Activated T-helper 2 cell treated with anti-CD3 and anti-CD28 coated beads, Interferon-gamma antibody, Interleukin-2, Interleukin-4, amounts not matched to agents 10 μg/mL and 5 μg/mL and 100 μg/mL, durations not matched to agents 14 hours and 24 hours and 36 hours (primary cell): ENCODE results near the gene PRAMEF18. TPM values are rescaled to one million over a fixed set of nuclear protein-coding genes. Genes with fewer than 3 reads are reported as not detected.
"Not testable (repeated sequence)": the region's sequence is repeated elsewhere in the genome, so short reads cannot be mapped to it uniquely, and the experiment has no call there.

Experiments
- DNase-seq: peaks from one replicate; pipeline ENCODE4 v3.0.0; 2021; ENCODE audit warnings: low spot score
- H3K27ac Mint-ChIP-seq: one replicate; pipeline ENCODE4 v1.8.0; 2021; ENCODE audit warnings: mixed read lengths
- H3K27me3 Mint-ChIP-seq: one replicate; pipeline ENCODE4 v1.8.0; 2021; ENCODE audit warnings: low read depth, mixed read lengths
- H3K36me3 Mint-ChIP-seq: one replicate; pipeline ENCODE4 v1.8.0; 2021; ENCODE audit warnings: low read depth, mixed read lengths
- H3K4me1 Mint-ChIP-seq: one replicate; pipeline ENCODE4 v1.8.0; 2021; ENCODE audit warnings: low read depth, mixed read lengths
- H3K4me3 Mint-ChIP-seq: one replicate; pipeline ENCODE4 v1.8.0; 2021; ENCODE audit warnings: low read depth, mild to moderate bottlenecking, moderate library complexity, mixed read lengths
- H3K9me3 Mint-ChIP-seq: one replicate; pipeline ENCODE4 v1.8.0; 2021; ENCODE audit warnings: mixed read lengths
- intact Hi-C: fragments of 100-400 bp; cut with micrococcal nuclease; formaldehyde crosslinking; loops from one replicate; pipeline ENCODE4 v1.15.1; 2023
- total RNA-seq: library from RNA; stranded (reverse); gene quantifications from 2 replicates; pipeline ENCODE4 v1.2.3, GENCODE V29; 2022

The PRAMEF18 gene
- not detected in 2 replicates for total RNA-seq

- DNase-seq, result peak; percentile 2
- H3K27me3 Mint-ChIP-seq, intact Hi-C loops, H3K4me1 Mint-ChIP-seq, H3K36me3 Mint-ChIP-seq, H3K9me3 Mint-ChIP-seq, H3K4me3 Mint-ChIP-seq, H3K27ac Mint-ChIP-seq: not testable (repeated sequence)
These were observed at the start of gene PRAMEF18 for GRCh38 chr1:13225675-13226204. Gene PRAMEF18 (minus strand): TSS chr1:13226154. CDS start chr1:13226106, 48 bp downstream.

- DNase-seq, H3K4me3 Mint-ChIP-seq, H3K27ac Mint-ChIP-seq, H3K4me1 Mint-ChIP-seq, H3K9me3 Mint-ChIP-seq, H3K27me3 Mint-ChIP-seq, H3K36me3 Mint-ChIP-seq, intact Hi-C loops: not testable (repeated sequence)
These were observed 39.2 kb upstream of the PRAMEF18 start for GRCh38 chr1:13265124-13265523.

GRCh38 chr1:13253898-13254297, 27.9 kb upstream of the PRAMEF18 start, which contains the start of gene PRAMEF5:
Gene PRAMEF5 (plus strand): TSS chr1:13254198. CDS start chr1:13259269, 5,071 bp downstream.
- H3K27ac Mint-ChIP-seq, intact Hi-C loops, H3K27me3 Mint-ChIP-seq, H3K9me3 Mint-ChIP-seq, DNase-seq, H3K4me3 Mint-ChIP-seq, H3K36me3 Mint-ChIP-seq, H3K4me1 Mint-ChIP-seq: not testable (repeated sequence)

- H3K9me3 Mint-ChIP-seq, H3K4me1 Mint-ChIP-seq, H3K36me3 Mint-ChIP-seq, DNase-seq, H3K27ac Mint-ChIP-seq, H3K4me3 Mint-ChIP-seq, intact Hi-C loops, H3K27me3 Mint-ChIP-seq: not testable (repeated sequence)
These were observed 21.2 kb upstream of the PRAMEF18 start for GRCh38 chr1:13247122-13247521.

GRCh38 chr1:13246554-13246871, 20.6 kb upstream of the PRAMEF18 start:
- DNase-seq, intact Hi-C loops, H3K27me3 Mint-ChIP-seq, H3K4me1 Mint-ChIP-seq, H3K36me3 Mint-ChIP-seq, H3K4me3 Mint-ChIP-seq, H3K27ac Mint-ChIP-seq, H3K9me3 Mint-ChIP-seq: not testable (repeated sequence)

- H3K4me3 Mint-ChIP-seq, H3K27me3 Mint-ChIP-seq, H3K36me3 Mint-ChIP-seq, DNase-seq, intact Hi-C loops, H3K27ac Mint-ChIP-seq, H3K4me1 Mint-ChIP-seq, H3K9me3 Mint-ChIP-seq: not testable (repeated sequence)
These were observed 20.0 kb upstream of the PRAMEF18 start for GRCh38 chr1:13245841-13246553.

- intact Hi-C loops, H3K4me1 Mint-ChIP-seq, H3K9me3 Mint-ChIP-seq, H3K36me3 Mint-ChIP-seq, H3K4me3 Mint-ChIP-seq, DNase-seq, H3K27ac Mint-ChIP-seq, H3K27me3 Mint-ChIP-seq: not testable (repeated sequence)
These were observed 17.7 kb upstream of the PRAMEF18 start for GRCh38 chr1:13243536-13244263.

DNA sequence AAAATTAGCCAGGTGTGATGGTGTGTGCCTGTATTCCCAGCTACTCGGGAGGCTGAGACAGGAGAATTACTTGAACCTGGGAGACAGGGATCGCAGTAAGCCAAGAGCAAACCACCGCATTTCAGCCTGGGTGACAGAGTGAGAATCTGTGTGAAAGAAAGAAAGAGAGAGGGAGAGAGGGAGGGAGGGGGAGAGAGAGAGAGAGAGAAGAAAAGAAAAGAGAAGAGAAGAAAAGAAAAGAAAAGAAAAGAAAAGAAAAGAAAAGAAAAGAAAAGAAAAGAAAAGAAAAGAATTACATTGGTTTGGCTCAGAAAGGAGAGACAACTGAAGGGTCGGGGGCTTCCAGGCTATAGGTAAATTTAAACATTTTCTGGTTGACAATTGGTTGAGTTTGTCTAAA, 13.7 kb upstream of the PRAMEF18 start:
- DNase-seq, H3K36me3 Mint-ChIP-seq, H3K4me1 Mint-ChIP-seq, H3K9me3 Mint-ChIP-seq, intact Hi-C loops, H3K27me3 Mint-ChIP-seq, H3K4me3 Mint-ChIP-seq, H3K27ac Mint-ChIP-seq: not testable (repeated sequence)

DNA sequence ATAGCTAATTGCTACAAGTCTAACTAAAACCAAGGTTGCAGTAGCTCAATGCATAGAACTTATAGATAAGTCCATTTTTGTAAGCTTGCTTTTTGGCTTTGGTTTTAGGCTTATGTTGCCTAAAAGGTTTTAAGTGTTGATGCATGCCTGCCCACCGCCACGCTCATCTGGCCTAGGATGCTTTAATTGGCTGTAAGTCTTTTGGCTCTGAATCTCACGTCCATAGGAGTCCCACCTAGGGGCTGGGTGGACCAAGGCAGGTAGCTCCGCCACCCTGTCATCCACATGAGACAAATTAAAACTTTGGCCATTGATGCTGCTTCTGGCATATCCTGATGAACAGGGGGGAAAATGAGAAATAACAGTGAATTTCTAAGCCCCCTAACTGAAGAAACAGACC, 11.6 kb upstream of the PRAMEF18 start:
- DNase-seq, intact Hi-C loops, H3K4me1 Mint-ChIP-seq, H3K27me3 Mint-ChIP-seq, H3K36me3 Mint-ChIP-seq, H3K4me3 Mint-ChIP-seq, H3K27ac Mint-ChIP-seq, H3K9me3 Mint-ChIP-seq: not testable (repeated sequence)

GRCh38 chr1:13234057-13234456, 8.1 kb upstream of the PRAMEF18 start:
- H3K4me1 Mint-ChIP-seq, H3K27me3 Mint-ChIP-seq, H3K36me3 Mint-ChIP-seq, H3K4me3 Mint-ChIP-seq, H3K27ac Mint-ChIP-seq, intact Hi-C loops, DNase-seq, H3K9me3 Mint-ChIP-seq: not testable (repeated sequence)

- peak; percentile 3 for DNase-seq
- intact Hi-C loops, H3K27me3 Mint-ChIP-seq, H3K9me3 Mint-ChIP-seq, H3K4me3 Mint-ChIP-seq, H3K36me3 Mint-ChIP-seq, H3K27ac Mint-ChIP-seq, H3K4me1 Mint-ChIP-seq: not testable (repeated sequence)
These were observed 6.1 kb upstream of the PRAMEF18 start for GRCh38 chr1:13232056-13232455.

DNA sequence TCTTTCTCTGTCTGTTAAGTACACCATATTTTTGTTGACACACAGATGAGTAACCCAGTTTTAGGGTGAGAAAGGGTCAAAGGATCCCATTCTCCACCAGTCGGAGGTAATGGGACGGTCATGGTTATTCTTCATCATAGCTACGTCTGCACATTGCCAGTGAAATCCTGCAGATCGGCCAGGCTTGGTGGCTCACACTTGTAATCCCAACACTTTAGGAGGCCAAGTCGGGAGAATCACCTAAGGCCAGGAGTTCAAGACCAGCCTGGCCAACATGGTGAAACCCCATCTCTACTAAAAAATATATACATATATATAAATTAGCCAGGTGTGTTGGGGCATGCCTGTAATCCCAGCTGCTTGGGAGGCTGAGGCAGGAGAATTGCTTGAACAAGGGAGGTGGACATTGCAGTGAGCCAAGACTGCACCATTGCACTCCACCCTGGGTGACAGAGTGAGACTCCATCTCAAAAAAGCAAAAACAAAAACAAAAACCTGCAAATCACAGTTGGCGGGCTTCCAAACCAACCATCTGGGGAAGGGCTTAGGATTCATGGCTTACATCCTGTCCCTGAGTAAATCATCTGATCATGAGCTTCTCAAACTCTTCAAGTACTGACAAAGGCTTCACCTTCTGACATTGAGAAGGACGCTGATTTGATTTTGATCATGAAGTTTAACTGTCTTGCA, 5.3 kb upstream of the PRAMEF18 start:
- intact Hi-C loops, H3K4me3 Mint-ChIP-seq, H3K27me3 Mint-ChIP-seq, H3K9me3 Mint-ChIP-seq, H3K36me3 Mint-ChIP-seq, H3K27ac Mint-ChIP-seq, H3K4me1 Mint-ChIP-seq: not testable (repeated sequence)
- peak; percentile 4 for DNase-seq

- H3K27ac Mint-ChIP-seq, H3K4me3 Mint-ChIP-seq, H3K9me3 Mint-ChIP-seq, DNase-seq, H3K36me3 Mint-ChIP-seq, H3K27me3 Mint-ChIP-seq, H3K4me1 Mint-ChIP-seq, intact Hi-C loops: not testable (repeated sequence)
These were observed 4.6 kb upstream of the PRAMEF18 start for GRCh38 chr1:13230601-13231000.
